ENCODE measurements around the gene SLC22A2.

Gene SLC22A2

GRCh38 chr6:160203522-160203921 is 55.1 kb downstream of the SLC22A2 start:
- DNase-seq, result no peak

GRCh38 chr6:160203076-160203475 is 55.5 kb downstream of the SLC22A2 start:
- no peak for DNase-seq

GRCh38 chr6:160202411-160202810 is 56.2 kb downstream of the SLC22A2 start:
- DNase-seq, result no peak

- DNase-seq, result no peak
Observed at GRCh38 chr6:160201061-160201460, 57.6 kb downstream of the SLC22A2 start.

DNA sequence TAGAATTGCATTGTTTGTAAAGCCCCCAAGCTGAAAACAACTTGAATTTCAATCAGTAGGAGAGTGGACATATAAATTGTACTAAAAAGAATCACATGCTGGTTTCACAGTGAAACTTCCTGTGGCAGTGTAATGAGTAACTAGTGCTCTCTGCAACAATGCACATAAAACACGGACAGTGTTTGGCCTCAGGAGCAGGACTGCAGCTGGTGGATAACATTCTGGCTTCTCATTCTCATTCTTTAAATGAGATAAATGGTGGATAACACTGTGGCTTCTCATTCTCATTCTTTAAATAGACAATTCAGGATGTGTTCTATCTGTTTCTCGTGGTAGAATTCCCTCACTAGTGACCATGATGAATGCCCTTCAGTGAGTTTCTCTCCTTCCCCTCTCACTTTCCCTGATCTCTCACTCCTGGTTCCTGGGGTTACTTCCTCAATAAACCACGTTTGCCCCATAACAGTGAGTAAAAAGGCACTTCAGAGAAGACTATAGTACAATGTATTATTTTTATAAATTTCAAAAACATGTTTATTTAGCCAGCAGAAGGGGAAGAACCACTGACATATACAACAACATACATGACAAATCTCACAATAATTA is 59.9 kb downstream of the SLC22A2 start:
- no peak for DNase-seq

- no peak for DNase-seq
Observed at GRCh38 chr6:160197662-160198061, 61.0 kb downstream of the SLC22A2 start.

DNA sequence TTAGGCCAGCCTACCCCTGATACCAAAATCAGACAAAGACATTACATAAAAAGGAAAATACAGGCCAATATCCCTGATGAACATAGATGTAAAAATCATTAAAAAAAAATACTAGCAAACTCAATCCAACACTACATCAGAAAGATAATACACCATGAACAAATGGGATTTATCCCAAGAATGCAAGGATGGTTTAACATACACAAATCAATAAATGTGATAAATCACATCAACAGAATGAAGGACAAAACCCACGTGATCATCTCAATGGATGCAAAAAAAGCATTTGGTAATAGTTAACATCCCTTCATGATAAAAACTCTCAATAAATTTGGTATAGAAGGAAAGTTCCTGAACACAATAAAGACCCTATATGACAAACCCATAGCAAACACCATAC is 63.8 kb downstream of the SLC22A2 start:
- DNase-seq, result no peak

DNA sequence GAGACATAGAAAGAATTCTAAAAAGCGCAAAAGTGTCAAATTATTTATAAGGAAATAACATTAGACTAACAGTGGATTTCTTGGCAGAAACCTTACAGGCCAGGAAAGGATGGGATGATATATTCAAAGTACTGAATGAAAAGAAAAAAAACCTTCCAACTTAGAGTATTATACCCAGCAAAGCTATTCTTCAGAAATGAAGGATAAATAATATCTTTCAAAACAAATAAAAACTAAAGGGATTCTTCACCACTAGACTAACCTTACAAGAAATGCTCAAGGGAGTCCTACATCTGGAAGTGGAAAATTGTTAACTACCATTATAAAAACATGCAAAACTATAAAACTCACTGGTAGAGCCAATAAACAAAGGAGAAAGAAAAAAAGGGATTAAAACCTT is 65.8 kb downstream of the SLC22A2 start:
- DNase-seq, result no peak

- no peak for DNase-seq
Observed at GRCh38 chr6:160190973-160191372, 67.6 kb downstream of the SLC22A2 start.

DNA sequence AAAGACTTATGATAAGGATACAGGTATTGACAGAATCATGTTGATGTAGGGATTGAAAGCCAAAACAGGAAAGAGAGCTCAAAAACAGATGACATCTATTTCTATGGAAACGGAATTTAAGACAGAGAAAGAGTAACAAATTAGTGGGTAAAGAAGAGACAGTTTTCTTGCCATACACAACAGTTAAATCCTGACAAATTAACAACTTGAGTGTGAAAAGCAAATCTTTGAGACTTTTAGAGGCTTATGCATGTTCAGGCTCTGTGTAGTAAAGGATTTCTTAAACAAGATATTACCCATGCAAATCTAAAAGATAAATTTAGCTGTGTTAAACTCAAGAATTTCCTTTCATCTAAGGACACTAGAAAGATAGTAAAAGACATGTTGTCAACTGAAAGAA is 68.5 kb downstream of the SLC22A2 start:
- DNase-seq, result no peak

DNA sequence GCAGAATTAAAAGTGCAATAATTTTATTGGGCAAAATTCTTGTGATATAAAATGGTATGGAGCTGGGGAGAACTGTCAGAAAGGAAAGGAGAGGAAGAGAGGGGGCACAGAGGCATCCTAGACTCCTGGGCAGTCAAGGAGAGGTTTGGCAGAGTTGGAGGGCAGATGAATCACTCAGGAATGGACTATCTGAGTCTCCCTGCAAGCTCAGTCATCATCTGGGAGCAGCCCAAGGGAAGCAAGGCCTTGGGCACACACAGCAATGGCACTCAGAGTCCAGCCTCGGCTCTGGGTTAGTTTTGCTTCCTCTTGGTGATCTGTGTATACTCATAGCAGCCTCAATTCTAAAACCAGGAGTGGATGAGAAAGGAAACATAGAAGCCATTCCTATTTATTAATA is 69.8 kb downstream of the SLC22A2 start:
- DNase-seq, result no peak

DNA sequence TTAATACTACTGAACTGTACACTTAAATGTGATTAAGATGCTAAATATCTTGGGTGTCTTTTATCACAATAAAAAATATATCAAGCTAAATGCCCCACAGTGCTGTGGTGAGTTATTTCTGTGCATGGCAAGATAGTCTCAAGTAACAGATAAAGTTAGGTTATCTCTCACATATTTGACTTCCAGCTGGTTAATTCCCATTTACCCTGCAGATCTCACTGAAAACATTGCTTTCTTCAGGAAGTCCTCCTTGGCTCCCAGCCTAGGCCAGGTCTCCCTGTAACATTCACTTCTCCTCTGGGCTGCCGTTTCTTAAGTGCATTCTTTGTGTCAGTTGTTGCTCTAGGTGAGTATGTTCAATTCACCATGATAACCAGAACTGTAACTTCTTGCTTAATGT is 77.9 kb downstream of the SLC22A2 start:
- DNase-seq, result no peak

- no peak for DNase-seq
Observed at GRCh38 chr6:160178271-160178670, 80.3 kb downstream of the SLC22A2 start.

GRCh38 chr6:160177220-160177619 is 81.4 kb downstream of the SLC22A2 start:
- DNase-seq, result no peak

GRCh38 chr6:160174681-160175080 is 83.9 kb downstream of the SLC22A2 start:
- no peak for DNase-seq

DNA sequence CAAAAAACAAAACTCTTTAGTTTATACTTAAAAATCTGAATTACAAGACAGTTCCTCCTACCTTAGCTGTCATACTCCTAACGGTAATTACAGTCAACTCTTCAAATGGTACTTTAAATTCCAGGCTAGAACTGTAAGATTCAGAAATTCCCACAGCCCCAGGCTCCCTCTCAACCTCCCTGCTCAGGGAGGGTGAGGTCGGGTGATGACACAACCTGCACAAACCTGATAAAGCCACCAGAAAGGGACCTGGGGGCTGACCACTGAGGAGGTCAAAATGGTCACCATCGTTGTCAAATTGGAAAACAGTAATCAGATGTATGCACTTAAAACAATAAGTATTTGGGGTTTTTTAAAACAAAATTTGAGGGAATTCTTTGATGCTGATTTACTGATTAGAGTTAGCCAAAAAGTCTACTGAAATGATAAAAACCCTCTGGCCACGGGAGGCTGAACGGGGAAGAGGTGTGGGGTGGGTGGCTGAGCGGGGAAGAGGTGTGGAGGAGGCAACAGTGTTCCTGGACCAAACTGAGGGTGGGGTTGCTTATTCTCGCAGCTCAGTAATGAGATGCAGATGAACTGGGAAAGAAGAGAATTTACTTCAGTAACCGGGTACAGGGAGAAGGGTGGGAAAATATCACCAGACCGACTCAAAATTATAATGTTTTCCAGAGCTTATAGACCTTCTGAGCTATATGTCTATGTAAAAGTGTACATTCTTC is 84.7 kb downstream of the SLC22A2 start:
- DNase-seq, result no peak

DNA sequence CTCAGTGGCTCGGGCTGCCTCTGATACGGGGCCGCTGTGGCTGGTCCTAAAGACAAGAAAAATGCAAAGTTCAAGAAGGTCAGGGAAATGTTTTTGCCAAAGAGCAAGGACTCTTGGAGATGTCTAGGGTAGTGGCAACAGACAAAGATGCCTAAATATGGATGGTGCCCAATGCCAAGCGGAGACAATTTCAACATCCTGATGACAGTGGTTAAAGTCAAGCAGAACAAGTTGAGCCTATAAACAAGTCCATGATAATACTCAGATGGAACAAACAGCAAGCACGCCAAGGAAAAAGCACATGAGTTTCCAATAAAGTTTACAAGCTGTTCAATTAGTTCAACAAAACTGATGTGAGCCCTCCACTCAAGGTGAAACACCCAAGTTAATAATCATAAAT is 85.9 kb downstream of the SLC22A2 start:
- DNase-seq, result no peak

- no peak for DNase-seq
Observed at GRCh38 chr6:160170018-160170680, 88.5 kb downstream of the SLC22A2 start.

GRCh38 chr6:160167604-160168399 is 90.8 kb downstream of the SLC22A2 start:
- no peak for DNase-seq
